K562 (cell line): ENCODE data around the gene RIOX2. TPM values are rescaled to one million over a fixed set of nuclear protein-coding genes. Genes with fewer than 3 reads are reported as not detected.
A peak's percentile ranks its signal among the peaks of the same experiment; 100 is the strongest.

Source experiments
- ATAC-seq: fragments of 200-7000 bp; cut with Tn5 transposase; 3 replicates; pipeline ENCODE4 v1.9.1; 2020; ENCODE audit warnings: moderate library complexity
- BruUV-seq: library from RNA; stranded (reverse); fragments of 400-500 nt; replicated peaks from 2 replicates; lab custom pipeline; 2021; lab: Mats Ljungman, UMichigan
- CTCF ChIA-PET: fragments of 300-600 bp; formaldehyde crosslinking; extraction: SDS; loops from one replicate; lab custom pipeline; 2021; ENCODE audit warnings: low intra/inter-chr PET ratio; lab: Yijun Ruan, JAX
- POLR2A ChIA-PET: fragments of 300-600, 350-650 bp; sonication (Branson Sonifier 250); formaldehyde crosslinking; extraction: SDS; loops from one replicate; lab custom pipeline; 2021; ENCODE audit warnings: antibody characterized with exemption, inconsistent platforms; lab: Yijun Ruan, JAX
- DNase-seq, 4 experiments: peaks; one replicate each; pipeline versions ENCODE4 v3.0.0 to v3.0.0-alpha.2; 2011 to 2018; ENCODE audit warnings: low spot score in 3 of 4, mixed read lengths in 3 of 4; ENCODE audit errors: extremely low read depth in 1 of 4
- FAIRE-seq: peaks from 2 replicates; lab custom pipeline; 2011; peaks lifted over from hg19 to GRCh38; lab: Jason Lieb, UNC
- H2AFZ ChIP-seq: 2 replicates; pipeline ENCODE4 v1.6.0; 2011; ENCODE audit warnings: low read depth, low read length, control low read depth, inconsistent platforms
- H3K27ac ChIP-seq: fragments of 200-600 bp; 3 replicates; pipeline ENCODE4 v1.8.0; 2011; ENCODE audit warnings: low read depth, mild to moderate bottlenecking, control low read depth, inconsistent platforms, low read length, moderate library complexity, mixed read lengths; ENCODE audit errors: extremely low read depth
- H3K27me3 ChIP-seq, 2 experiments: fragments of 300-600 bp in 1 of 2; 2 replicates in 1 of 2; 3 replicates in 1 of 2; pipeline versions ENCODE4 v1.6.0 to v1.8.0; 2011; ENCODE audit warnings: inconsistent platforms in 2 of 2, low read length in 2 of 2, mild to moderate bottlenecking in 1 of 2, mixed read lengths in 1 of 2, moderate library complexity in 1 of 2; ENCODE audit not compliant: control insufficient read depth in 2 of 2, insufficient read depth in 2 of 2
- H3K36me3 ChIP-seq: fragments of 300-600 bp; 3 replicates; pipeline ENCODE4 v1.8.0; 2011; ENCODE audit warnings: mild to moderate bottlenecking, low read length, inconsistent platforms; ENCODE audit not compliant: control insufficient read depth, insufficient read depth
- H3K4me1 ChIP-seq, 2 experiments: fragments of 200-600 bp in 1 of 2; replicated peaks in 1 of 2; 2 replicates in 1 of 2; 3 replicates in 1 of 2; pipeline versions ENCODE4 v1.5.1 to v1.8.0; 2011; ENCODE audit warnings: inconsistent platforms in 2 of 2, low read length in 2 of 2, mild to moderate bottlenecking in 1 of 2, mixed read lengths in 1 of 2, moderate library complexity in 1 of 2; ENCODE audit not compliant: control insufficient read depth in 2 of 2, insufficient read depth in 2 of 2
- H3K4me2 ChIP-seq: 2 replicates; pipeline ENCODE4 v1.6.1; 2011; ENCODE audit warnings: low read length, control low read depth, inconsistent platforms, mixed read lengths; ENCODE audit not compliant: insufficient read depth
- H3K4me3 ChIP-seq: fragments of 200-600 bp; sonication (generic), shearing (Covaris generic); 2 replicates; pipeline ENCODE4 v1.5.1; 2016; ENCODE audit warnings: control low read depth, inconsistent platforms
- H3K79me2 ChIP-seq: fragments of 200-600 bp; 3 replicates; pipeline ENCODE4 v1.8.0; 2011; ENCODE audit warnings: low read length, inconsistent platforms; ENCODE audit not compliant: control insufficient read depth, insufficient read depth
- H3K9ac ChIP-seq, 2 experiments: 2 replicates each; pipeline versions ENCODE4 v1.6.0 to v1.6.1; 2011; ENCODE audit warnings: low read depth in 2 of 2, low read length in 2 of 2, control low read depth in 1 of 2, inconsistent platforms in 1 of 2, mild to moderate bottlenecking in 1 of 2, mixed read lengths in 1 of 2; ENCODE audit not compliant: insufficient read depth in 1 of 2
- H3K9me1 ChIP-seq: one replicate; pipeline ENCODE4 v1.6.0; 2011; ENCODE audit warnings: inconsistent platforms, mild to moderate bottlenecking, low read length, moderate library complexity; ENCODE audit not compliant: control insufficient read depth, insufficient read depth
- H3K9me3 ChIP-seq: replicated peaks from 2 replicates; pipeline ENCODE4 v1.5.1; 2011; ENCODE audit warnings: low read depth, low read length, inconsistent platforms; ENCODE audit not compliant: control insufficient read depth, insufficient read depth
- H4K20me1 ChIP-seq: replicated peaks from 2 replicates; pipeline ENCODE4 v1.6.1; 2011; ENCODE audit warnings: low read length, inconsistent platforms, mixed read lengths; ENCODE audit not compliant: control insufficient read depth, insufficient read depth
- STAT5B ChIP-seq: fragments of 250-450 bp; sonication (Bioruptor Pico); IDR thresholded peaks from 2 replicates; pipeline ENCODE4 v1.8.0; 2021; ENCODE audit warnings: mild to moderate bottlenecking, inconsistent platforms
- ZNF140 ChIP-seq: fragments of 250-450 bp; sonication (Bioruptor Pico); IDR thresholded peaks from 2 replicates; pipeline ENCODE4 v1.8.0; 2021; ENCODE audit warnings: moderate library complexity, mild to moderate bottlenecking, inconsistent platforms
- WGBS: fragments of 100-300 bp; shearing (Covaris generic); methylation state at CpG from one replicate; pipeline ENCODE4 v1.1.6; 2016; ENCODE audit warnings: low coverage, mixed read lengths; ENCODE audit not compliant: insufficient coverage; ENCODE audit errors: missing lambda C conversion rate; 5-methylcytosine and 5-hydroxymethylcytosine counted together
- in situ Hi-C: fragments of 300-500 bp; cut with MboI; formaldehyde crosslinking; loops from 4 replicates; pipeline ENCODE4 v1.15.0; 2018; ENCODE audit warnings: inconsistent platforms, mixed read lengths
- intact Hi-C: fragments of 100-400 bp; cut with micrococcal nuclease; formaldehyde crosslinking; loops from 2 replicates; pipeline ENCODE4 v1.14.2; 2022
- polyA plus RNA-seq, 8 experiments: library from polyadenylated mRNA; depleted of rRNA in 4 of 8; stranded (reverse) in 5 of 8; unstranded in 3 of 8; fragments of >200 nt; fragmentation: Nextera tagmentation in 2 of 8; fragmentation: Illumina TruSeq in 1 of 8; extraction: Ambion mirVana in 2 of 8; extraction: Trizol in 1 of 8; gene quantifications; 2 replicates each; pipeline versions ENCODE4 v1.2.1 to v1.2.3, GENCODE V29; 2011 to 2014; ENCODE audit warnings: inconsistent platforms in 1 of 8, missing spikeins in 1 of 8
- total RNA-seq, 7 experiments: library from RNA; depleted of rRNA in 6 of 7; stranded (reverse); fragments of >200 nt in 6 of 7; fragmentation: Illumina TruSeq in 2 of 7; extraction: Trizol in 2 of 7; gene quantifications; 2 replicates each; pipeline versions ENCODE4 v1.2.1 to v1.2.3, GENCODE V29; 2011 to 2021; ENCODE audit warnings: low replicate concordance in 1 of 7
- TF ChIP-seq, protein P1 (sequence below): fragments of 450-650 bp; IDR thresholded peaks from 2 replicates; pipeline ENCODE4 v1.6.1; 2018; ENCODE audit not compliant: partially characterized antibody

The RIOX2 gene
- total and polyA plus RNA-seq, 9 of the 15 experiments (the other 6 are each of a cell fraction or from before 2014, with no cell fraction given) = 22.2 to 56.0 (median 32.6) TPM

GRCh38 chr3:97969541-97969940, 2.7 kb downstream of the RIOX2 start:
- ATAC-seq (no peak), DNase-seq (no peak), FAIRE-seq (no peak)
- in situ Hi-C loops = no loop called here
- TF ChIP-seq, protein P1, sequence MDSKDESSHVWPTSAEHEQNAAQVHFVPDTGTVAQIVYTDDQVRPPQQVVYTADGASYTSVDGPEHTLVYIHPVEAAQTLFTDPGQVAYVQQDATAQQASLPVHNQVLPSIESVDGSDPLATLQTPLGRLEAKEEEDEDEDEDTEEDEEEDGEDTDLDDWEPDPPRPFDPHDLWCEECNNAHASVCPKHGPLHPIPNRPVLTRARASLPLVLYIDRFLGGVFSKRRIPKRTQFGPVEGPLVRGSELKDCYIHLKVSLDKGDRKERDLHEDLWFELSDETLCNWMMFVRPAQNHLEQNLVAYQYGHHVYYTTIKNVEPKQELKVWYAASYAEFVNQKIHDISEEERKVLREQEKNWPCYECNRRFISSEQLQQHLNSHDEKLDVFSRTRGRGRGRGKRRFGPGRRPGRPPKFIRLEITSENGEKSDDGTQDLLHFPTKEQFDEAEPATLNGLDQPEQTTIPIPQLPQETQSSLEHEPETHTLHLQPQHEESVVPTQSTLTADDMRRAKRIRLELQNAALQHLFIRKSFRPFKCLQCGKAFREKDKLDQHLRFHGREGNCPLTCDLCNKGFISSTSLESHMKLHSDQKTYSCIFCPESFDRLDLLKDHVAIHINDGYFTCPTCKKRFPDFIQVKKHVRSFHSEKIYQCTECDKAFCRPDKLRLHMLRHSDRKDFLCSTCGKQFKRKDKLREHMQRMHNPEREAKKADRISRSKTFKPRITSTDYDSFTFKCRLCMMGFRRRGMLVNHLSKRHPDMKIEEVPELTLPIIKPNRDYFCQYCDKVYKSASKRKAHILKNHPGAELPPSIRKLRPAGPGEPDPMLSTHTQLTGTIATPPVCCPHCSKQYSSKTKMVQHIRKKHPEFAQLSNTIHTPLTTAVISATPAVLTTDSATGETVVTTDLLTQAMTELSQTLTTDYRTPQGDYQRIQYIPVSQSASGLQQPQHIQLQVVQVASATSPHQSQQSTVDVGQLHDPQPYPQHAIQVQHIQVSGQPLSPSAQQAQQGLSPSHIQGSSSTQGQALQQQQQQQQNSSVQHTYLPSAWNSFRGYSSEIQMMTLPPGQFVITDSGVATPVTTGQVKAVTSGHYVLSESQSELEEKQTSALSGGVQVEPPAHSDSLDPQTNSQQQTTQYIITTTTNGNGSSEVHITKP = peak; percentile 60
- no peak for TF ChIP-seq STAT5B
- TF ChIP-seq ZNF140 (CRISPR knock-in tag) = no peak
- intact Hi-C loops = no loop called here
- 66% methylated on average over 5 of the region's 5 CpGs for WGBS
- Histone ChIP-seq H3K27me3 (no peaks in the 10 kb centered on the region), H3K9me3 (no peaks in the 10 kb centered on the region), H3K27ac (no peak overlapping the region), H3K79me2 (peaks cover 42% of the 10 kb centered on the region), H3K4me2 (0 out of 2 replicates have a peak overlapping the region, but pooled peaks have one; percentile 12), H3K4me1 (peaks cover 0 to 11% of the 10 kb centered on the region in 2 experiments; a peak in 4 of 5 replicates), H3K9ac (no peak overlapping the region), H3K4me3 (peak overlapping the region; percentile 3; the same call in 1 of the 2 replicates), H3K9me1 (no peaks in the 10 kb centered on the region), H4K20me1 (no peaks in the 10 kb centered on the region), H2AFZ (no peak overlapping the region), H3K36me3 (peaks cover 14% of the 10 kb centered on the region; the same call in 1 of the 3 replicates)
- ChIA-PET POLR2A (no interaction called here), CTCF (no interaction called here)
- no TSS peak for BruUV-seq
